GM19467 (cell line): ENCODE data around the gene PLCD1.
A peak's percentile ranks its signal among the peaks of the same experiment; 100 is the strongest.
"Not testable (repeated sequence)": the region's sequence is repeated elsewhere in the genome, so short reads cannot be mapped to it uniquely, and the experiment has no call there.

Source experiments
- ATAC-seq: cut with Tn5 transposase; IDR thresholded peaks from one replicate; pipeline ENCODE4 v1.9.1; 2021; ENCODE audit warnings: mild to moderate bottlenecking, moderate library complexity; ENCODE audit not compliant: unreplicated experiment

The PLCD1 gene

GRCh38 chr3:38029400-38030125, at the start of gene PLCD1:
PLCD1 (minus strand) TSS chr3:38029642; CDS start chr3:38029539, 103 bp downstream.
- no peak for ATAC-seq

GRCh38 chr3:38077073-38077472, 47.6 kb upstream of the PLCD1 start:
- not testable (repeated sequence) for ATAC-seq

GRCh38 chr3:38070013-38070412, 40.6 kb upstream of the PLCD1 start:
- ATAC-seq, result no peak

GRCh38 chr3:38067508-38068233, 38.2 kb upstream of the PLCD1 start:
- ATAC-seq, result no peak

- ATAC-seq, result not testable (repeated sequence)
These were observed 35.0 kb upstream of the PLCD1 start for GRCh38 chr3:38064453-38064852.

GRCh38 chr3:38062809-38063208, 33.4 kb upstream of the PLCD1 start:
- ATAC-seq, result no peak

GRCh38 chr3:38059591-38059990, 30.1 kb upstream of the PLCD1 start:
- ATAC-seq, result no peak

GRCh38 chr3:38059148-38059547, 29.7 kb upstream of the PLCD1 start:
- no peak for ATAC-seq

GRCh38 chr3:38054499-38055001, 25.1 kb upstream of the PLCD1 start:
- no peak for ATAC-seq

GRCh38 chr3:38053813-38054498, 24.5 kb upstream of the PLCD1 start:
- ATAC-seq, result not testable (repeated sequence)

GRCh38 chr3:38053286-38053685, 23.8 kb upstream of the PLCD1 start:
- ATAC-seq, result not testable (repeated sequence)

GRCh38 chr3:38051131-38051530, 21.7 kb upstream of the PLCD1 start:
- no peak for ATAC-seq

- ATAC-seq, result no peak
These were observed 20.1 kb upstream of the PLCD1 start for GRCh38 chr3:38049358-38050126.

- ATAC-seq, result no peak
These were observed 18.5 kb upstream of the PLCD1 start for GRCh38 chr3:38047896-38048295.

GRCh38 chr3:38046821-38047220, 17.4 kb upstream of the PLCD1 start:
- ATAC-seq, result no peak

GRCh38 chr3:38046027-38046426, 16.6 kb upstream of the PLCD1 start:
- ATAC-seq, result no peak

GRCh38 chr3:38043486-38043885, 14.0 kb upstream of the PLCD1 start:
- ATAC-seq, result no peak

GRCh38 chr3:38040401-38040800, 11.0 kb upstream of the PLCD1 start:
- ATAC-seq, result no peak

- peak; percentile 41 for ATAC-seq
These were observed 10.4 kb upstream of the PLCD1 start for GRCh38 chr3:38039899-38040261.

GRCh38 chr3:38039101-38039898, 9.9 kb upstream of the PLCD1 start, which contains the start of gene DLEC1:
DLEC1 (plus strand) TSS chr3:38039208; CDS start chr3:38039226, 18 bp downstream.
- ATAC-seq, result peak; percentile 81
